Stimulated activated CD4-positive, alpha-beta T cell treated with anti-CD3 and anti-CD28 coated beads, TNF-alpha, amount 100 ng/mL, for 48 hours (primary cell): Measurements from ENCODE around the gene APBB3.

Experiments used
- DNase-seq, 3 donors: peaks; one replicate each; pipeline ENCODE4 v3.0.0-alpha.2; 2020; ENCODE audit warnings: low read depth in 3 of 3

APBB3 gene

DNA sequence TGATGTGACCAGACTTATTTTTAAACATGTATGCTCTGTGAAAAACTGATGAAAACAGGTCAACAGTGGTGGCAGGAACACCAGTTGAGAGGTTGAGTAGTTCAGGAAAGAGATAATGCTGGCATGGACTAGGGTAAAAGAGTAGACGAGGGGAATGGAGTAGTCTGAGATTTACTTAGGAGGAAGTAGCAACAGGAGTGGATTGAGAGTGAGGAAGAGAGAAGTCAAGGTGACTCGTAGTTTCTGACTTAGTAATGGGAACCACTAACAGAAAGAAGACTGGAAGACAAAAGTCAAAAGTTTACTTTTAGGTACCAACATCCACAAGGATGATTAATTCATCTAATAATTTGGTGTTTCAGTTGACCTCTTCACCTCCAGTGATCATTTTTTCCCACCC is 10.7 kb downstream of the APBB3 start:
- no peak for DNase-seq

DNA sequence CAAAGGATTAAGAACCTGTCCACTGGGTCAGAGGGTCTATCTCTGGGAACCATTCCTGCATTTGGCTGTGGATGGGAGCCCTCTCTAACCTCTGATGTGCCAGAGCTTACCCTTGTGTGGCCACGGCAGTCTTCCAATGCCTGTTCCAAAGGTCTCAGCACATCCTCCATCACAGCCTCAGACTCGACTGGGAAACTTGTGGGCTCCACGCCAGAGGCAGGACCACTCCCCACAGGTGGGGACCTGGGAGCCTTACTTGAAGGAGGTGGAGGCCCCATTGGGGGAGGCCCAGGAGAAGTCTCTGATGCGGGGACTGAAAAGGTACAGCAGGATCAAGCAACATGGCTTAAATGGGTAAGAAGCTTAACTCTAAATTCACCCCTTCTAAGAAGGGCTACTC is 12.5 kb downstream of the APBB3 start:
- no peak for DNase-seq

DNA sequence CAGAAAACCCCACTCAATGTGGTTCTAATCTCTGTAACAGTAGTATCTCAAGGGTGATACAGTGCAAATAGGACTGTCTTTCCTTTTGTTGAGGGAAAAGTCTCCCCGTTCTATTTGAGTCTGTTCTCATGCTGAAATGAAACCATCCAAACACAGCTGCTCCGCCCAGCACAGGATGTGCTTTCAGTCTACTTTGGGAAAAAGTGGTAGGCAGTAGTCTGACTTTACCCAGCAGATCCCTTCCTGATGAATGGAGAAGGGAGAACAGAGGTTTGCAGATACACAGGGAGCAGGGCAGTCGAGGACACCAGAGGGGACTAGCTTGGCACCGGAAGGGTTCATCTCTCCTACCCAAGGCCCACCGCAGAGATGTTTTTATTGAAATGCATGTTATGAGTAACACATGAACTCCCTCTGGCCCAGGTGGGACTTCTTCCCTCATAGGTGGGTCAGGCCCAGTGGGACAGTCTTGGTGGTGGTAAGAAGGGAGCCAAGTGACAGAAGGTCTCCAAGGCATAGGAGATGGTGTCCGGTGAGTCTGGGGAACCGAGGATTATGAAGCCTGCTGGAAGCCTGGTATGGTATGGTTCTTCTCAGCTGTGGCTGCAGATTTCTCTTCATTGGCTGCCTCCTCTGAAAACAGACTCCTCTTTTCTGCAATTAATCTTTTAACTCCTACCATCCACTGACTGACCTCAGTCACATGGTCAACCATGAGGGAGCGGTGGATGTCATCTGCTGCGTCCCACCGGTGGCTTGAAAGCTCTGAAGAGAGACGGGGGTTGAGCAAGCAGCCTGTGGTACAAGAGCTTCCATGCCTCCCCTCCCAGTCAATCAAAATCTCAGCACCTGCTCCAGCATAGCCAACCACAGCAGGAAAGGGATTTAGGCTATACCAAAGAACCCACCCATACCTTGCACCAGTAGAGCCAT is 14.0 kb downstream of the APBB3 start:
- no peak for DNase-seq

DNA sequence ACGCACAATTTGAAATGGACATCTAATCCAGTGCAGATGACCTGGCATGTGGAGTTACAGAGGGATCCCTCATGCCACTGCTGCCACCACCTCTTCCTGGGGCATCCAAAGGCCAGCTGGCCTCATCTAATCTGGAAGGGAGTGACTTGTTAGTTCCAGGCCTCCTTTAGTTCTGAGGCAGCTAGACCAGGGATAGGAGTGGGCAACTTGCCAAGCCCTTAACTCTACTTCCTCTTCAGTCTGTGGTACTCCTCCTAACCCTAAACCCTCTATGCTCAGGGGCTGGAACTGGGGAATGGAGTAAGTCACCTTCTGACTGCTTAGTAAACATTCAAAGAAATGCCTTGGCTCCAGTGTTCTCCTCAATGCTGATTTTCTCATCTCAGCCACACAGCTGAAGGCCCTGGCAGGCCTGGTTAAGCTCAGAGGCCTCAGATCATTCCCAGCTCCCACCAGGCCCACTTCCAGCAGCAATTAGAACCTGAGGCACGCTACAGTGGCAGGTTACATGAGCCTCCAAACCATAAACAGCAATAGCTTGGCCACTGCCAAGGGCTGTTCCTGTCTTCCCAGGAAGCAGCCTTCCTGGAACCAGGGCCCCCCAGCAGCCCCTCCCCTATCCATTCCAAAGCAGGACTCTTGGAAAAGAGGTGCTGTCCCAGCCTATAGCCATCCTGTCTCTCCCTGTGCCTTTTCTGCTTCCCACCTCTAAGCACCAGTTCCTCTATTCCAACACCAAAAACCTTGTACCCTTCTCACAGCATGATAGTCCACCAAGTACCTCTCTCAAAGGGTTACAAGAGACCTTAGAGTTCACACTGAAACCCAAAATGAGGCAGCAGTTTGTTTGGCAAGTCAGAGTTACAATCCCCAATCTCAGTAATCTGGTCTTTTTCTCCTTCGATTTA is 14.9 kb downstream of the APBB3 start:
- no peak for DNase-seq

DNA sequence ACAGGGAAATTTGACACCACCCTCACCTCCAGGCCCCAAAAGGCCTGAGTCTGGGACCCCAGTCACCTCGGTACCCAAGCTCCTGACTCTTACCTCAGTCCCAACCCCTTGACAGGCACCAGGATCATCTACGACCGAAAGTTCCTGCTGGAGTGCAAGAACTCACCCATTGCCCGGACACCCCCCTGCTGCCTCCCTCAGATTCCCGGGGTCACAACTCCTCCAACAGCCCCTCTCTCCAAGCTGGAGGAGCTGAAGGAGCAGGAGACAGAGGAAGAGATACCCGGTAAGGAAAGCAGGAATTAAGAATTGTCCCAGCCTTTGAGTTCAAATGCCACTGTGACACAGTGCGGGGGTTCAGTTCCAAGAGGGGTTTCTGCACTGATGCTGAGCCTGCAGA is 15.6 kb downstream of the APBB3 start:
- DNase-seq = no peak

DNA sequence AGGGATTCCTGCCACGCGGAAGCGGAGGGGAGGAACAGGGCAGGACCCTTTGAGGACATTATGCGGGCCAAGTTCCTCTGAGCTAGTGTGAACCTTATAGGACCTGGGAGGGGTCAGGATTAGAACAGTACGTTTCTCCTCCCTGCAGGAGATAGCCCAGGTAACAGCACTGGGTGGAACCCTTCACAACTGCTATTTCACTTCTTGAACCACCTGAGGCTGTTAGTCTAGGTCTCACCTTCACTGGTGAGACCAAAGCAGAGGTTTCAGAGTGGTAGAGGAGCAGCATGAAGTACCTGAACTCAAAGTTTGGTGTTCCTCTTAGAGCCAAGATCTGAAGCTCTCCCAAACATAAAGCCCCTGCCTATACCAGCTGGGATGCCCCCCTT is 16.1 kb downstream of the APBB3 start:
- DNase-seq = no peak

DNA sequence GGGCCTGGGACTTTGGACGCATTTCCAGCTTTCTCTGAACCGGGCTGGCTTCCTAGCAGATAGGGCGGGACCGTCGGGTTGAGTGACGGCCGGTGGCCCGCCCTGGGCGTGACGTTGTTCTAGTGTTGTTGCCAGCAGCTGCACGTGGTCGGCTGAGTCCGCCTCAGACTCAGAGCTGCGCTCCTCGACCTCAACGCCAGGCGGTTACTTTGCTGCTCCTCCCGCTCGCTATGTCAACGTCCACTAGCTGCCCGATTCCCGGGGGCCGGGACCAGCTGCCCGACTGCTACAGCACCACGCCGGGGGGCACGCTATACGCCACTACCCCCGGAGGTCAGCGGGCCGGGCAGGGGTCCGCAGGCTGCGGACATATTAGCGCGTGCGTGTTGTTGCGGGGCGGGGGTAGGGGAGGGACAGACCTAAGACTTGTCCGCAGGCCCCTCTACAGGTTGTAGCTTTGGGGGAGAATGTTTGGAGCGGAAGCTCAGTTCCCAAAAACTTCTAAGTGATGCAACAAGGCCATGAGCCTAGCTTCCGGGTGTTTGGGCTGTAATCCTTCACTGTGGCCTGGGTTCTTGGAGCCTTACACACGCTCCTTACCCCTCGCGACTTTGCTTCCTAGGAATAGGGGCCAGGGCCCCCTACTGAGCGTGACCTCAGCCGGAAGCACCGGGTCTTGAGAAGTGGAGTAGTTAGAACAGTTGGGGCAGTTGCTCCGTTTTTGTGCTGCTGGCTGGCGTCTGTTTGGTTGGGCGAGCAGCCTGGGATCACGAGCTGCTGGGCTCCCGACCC is 16.7 kb downstream of the APBB3 start, which contains the start of gene EIF4EBP3:
TSS of gene EIF4EBP3 (plus strand) at position 155 of the 792 bp plus-strand sequence. CDS start at position 231, 76 bp downstream.
- peak; percentile 72 to 86 (median 80) for DNase-seq

DNA sequence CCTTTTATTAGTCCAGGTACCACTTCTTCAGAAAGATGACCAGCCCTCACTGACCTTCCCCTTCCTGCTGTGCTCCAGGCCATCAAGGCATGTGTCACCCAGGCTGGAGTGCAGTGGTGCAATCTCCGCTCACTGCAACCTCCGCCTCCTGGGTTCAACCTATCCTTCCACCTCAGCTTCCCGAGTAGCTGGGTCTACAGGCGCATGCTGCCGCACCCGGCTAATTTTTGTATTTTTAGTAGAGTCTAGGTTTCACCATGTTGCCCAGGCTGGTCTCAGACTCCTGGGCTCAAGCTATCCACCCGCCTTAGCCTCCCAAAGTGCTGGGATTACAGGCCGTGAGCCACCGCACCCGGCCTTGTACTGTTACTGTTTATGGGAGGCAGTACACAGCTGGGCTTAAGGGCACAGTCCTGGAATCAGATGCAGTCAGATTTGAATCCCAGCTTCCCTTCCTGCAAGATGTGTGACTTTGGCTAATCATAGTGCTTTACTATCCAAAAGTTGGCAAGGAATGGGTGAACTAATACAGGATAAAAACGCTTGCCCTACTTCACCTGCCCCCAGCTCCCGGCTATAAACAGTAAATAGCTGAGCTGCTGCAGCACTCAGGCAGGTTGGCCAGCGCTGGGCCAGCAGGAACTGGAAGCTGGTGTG is 17.4 kb downstream of the APBB3 start:
- DNase-seq = no peak

DNA sequence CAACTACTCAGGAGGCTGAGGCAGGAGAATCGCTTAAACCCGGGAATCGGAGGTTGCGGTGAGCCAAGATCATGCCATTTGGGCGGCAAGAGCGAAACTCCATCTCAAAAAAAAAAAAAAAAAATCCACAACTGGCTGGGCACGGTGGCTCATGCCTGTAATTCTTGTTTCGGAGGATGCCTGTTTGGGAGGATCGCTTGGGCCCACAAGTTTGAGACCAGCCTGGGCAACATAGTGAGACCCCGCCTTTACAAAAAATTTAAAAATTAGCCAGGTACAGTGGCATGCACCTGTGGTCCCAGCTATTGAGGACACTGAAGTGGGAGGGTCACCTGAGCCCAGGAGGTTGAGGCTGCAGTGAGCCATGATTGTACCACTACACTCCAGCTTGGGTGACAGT is 18.8 kb downstream of the APBB3 start:
- no peak for DNase-seq

DNA sequence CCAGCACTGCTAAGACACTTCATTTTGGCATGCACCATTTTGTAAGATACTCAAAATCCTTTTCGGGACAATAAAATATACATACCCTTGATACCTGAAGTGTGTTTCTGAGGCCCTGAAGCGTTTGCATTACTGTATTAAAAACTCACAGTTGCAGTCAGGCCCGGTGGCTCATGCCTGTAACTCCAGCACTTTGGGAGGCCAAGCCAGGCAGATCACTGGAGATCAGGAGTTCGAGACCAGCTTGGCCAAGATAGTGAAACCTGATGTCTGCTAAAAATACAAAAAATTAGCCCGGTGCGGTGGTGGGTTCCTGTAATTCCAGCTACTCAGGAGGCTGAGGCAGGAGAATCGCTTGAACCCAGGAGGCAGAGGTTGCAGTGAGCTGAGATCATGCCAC is 19.4 kb downstream of the APBB3 start:
- no peak for DNase-seq

DNA sequence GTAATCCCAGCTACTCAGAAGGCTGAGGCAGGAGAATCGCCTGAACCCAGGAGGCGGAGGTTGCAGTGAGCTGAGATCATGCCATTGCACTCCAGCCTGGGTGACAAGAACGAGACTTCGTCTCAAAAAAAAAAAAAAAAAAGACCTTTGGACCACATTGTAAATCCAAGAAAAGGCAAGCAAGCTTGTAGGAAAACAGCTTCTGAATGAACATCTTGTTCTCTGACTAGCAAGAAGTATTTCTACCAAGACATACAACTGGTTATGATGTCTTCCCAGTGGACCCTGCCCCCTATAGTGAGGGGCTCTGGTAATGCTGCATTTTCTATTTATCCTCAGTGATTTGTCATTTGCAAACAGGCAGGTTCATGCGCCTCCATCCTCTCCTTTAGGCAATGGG is 21.4 kb downstream of the APBB3 start:
- no peak for DNase-seq

DNA sequence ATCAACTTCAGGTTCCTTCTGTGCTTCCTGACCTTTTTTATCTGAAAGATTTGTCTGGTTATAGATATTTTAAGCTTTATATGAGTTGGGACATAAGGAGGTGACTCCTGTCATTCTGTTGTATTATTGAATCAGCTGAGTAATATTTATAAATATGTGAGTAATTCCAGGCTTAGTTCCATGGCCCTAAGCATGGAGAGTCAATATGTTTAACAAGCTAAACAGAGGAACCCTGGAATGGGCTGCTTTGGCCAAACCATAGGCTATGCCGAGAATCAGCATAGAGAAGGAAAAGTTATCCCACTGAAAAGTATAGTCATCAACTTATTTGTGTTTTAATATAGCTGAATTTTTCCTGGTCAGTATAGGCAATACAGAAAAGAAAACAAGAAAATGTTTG is 24.2 kb downstream of the APBB3 start:
- no peak for DNase-seq

DNA sequence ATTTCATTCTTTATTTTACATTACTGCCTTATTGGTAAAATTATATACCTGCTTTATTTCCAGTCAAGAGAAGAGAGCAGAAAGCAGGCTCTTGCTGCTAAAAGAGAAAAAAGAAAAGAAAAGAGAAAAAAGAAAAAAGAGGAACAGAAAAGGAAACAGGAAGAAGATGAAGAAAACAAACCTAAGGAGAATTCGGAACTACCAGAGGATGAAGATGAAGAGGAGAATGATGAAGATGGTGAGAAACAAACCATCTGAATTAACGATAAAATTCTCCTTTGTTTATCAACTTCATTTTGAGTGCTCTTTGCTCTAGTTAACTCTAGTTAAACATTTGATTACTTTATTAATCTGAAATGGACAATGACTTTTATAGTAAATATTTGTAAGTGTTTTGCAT is 40.4 kb downstream of the APBB3 start:
- no peak for DNase-seq

DNA sequence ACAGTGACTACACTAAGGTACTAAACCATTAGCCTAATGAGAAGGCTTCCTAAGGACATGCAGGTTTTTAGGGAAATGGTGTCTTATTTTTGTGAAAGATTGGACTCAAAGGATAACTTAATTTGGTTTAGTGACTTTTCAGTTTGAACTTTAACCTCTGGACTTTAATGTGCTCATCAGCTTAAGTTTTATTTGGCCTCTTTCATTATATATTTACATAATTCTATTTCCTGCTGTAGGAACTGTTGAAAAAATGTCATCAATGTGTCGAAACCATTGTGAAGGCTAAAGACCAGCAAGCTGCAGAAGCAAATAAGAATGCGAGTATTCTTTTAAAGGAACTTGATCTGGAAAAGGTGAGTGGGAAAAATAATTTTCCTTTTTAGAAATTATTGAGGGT is 51.3 kb downstream of the APBB3 start:
- DNase-seq = no peak

DNA sequence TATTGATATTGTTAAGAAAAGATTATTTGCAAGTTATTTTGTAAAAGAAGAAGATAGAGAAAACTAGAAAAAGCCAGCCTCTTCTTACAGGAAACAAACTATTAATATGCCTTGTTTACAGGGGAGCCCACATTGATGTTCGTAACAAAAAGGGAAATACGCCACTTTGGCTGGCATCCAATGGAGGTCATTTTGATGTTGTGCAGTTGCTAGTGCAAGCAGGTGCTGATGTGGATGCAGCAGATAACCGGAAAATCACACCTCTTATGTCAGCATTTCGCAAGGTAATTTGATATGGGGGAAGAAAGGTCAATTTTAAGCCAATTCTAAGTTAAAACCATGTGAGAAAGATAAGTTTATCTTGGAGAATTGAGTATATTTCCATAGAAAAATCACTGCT is 54.5 kb downstream of the APBB3 start:
- no peak for DNase-seq
